H9 (cell line): Measurements from ENCODE around the gene SF3B5. TPM values are rescaled to one million over a fixed set of nuclear protein-coding genes. Genes with fewer than 3 reads are reported as not detected.

Experiments
- DNase-seq: peaks from one replicate; pipeline ENCODE4 v3.0.0-alpha.2; 2017
- H2AFZ ChIP-seq: one replicate; pipeline ENCODE4 v1.6.1; 2013; ENCODE audit warnings: mild to moderate bottlenecking, low read length, control low read depth, moderate library complexity
- H2AK5ac ChIP-seq: 2 replicates; pipeline ENCODE4 v1.6.1; 2013; ENCODE audit warnings: low read length, control low read depth, mixed read lengths; ENCODE audit not compliant: insufficient read length
- H2BK120ac ChIP-seq: one replicate; pipeline ENCODE4 v1.6.1; 2013; ENCODE audit warnings: low read depth, mild to moderate bottlenecking, low read length, control low read depth, inconsistent platforms; ENCODE audit not compliant: poor library complexity, severe bottlenecking
- H2BK12ac ChIP-seq: 2 replicates; pipeline ENCODE4 v1.6.1; 2013; ENCODE audit warnings: low read length, control low read depth, mixed read lengths, low read depth; ENCODE audit not compliant: insufficient read length
- H2BK15ac ChIP-seq: 2 replicates; pipeline ENCODE4 v1.6.1; 2013; ENCODE audit warnings: low read depth, low read length, control low read depth
- H2BK20ac ChIP-seq: one replicate; pipeline ENCODE4 v1.6.1; 2013; ENCODE audit warnings: low read depth, mild to moderate bottlenecking, low read length, control low read depth, inconsistent platforms; ENCODE audit not compliant: poor library complexity, severe bottlenecking
- H2BK5ac ChIP-seq: 2 replicates; pipeline ENCODE4 v1.6.1; 2013; ENCODE audit warnings: low read length, control low read depth, mixed read lengths; ENCODE audit not compliant: insufficient read length
- H3K14ac ChIP-seq: 2 replicates; pipeline ENCODE4 v1.6.1; 2013; ENCODE audit warnings: low read length, control low read depth; ENCODE audit not compliant: insufficient read depth
- H3K18ac ChIP-seq: 2 replicates; pipeline ENCODE4 v1.6.1; 2013; ENCODE audit warnings: low read depth, mild to moderate bottlenecking, mixed read lengths, low read length, control low read depth; ENCODE audit not compliant: insufficient read length
- H3K23ac ChIP-seq: 2 replicates; pipeline ENCODE4 v1.6.1; 2013; ENCODE audit warnings: low read length, control low read depth, mixed read lengths, low read depth; ENCODE audit not compliant: insufficient read length
- H3K23me2 ChIP-seq: 2 replicates; pipeline ENCODE4 v1.6.1; 2013; ENCODE audit warnings: low read depth, mild to moderate bottlenecking, mixed read lengths, low read length, control low read depth; ENCODE audit not compliant: insufficient read length, poor library complexity, severe bottlenecking
- H3K27ac ChIP-seq: 2 replicates; pipeline ENCODE4 v1.5.1; 2013; ENCODE audit warnings: low read length, control low read depth, mixed read lengths, low read depth; ENCODE audit not compliant: insufficient read length
- H3K27me3 ChIP-seq: 2 replicates; pipeline ENCODE4 v1.6.1; 2013; ENCODE audit warnings: low read length, control low read depth, inconsistent platforms; ENCODE audit not compliant: insufficient read depth
- H3K4ac ChIP-seq: 2 replicates; pipeline ENCODE4 v1.6.1; 2013; ENCODE audit warnings: low read depth, mild to moderate bottlenecking, control low read depth, inconsistent platforms, low read length, moderate library complexity
- H3K4me1 ChIP-seq: 2 replicates; pipeline ENCODE4 v1.6.1; 2013; ENCODE audit warnings: low read length, control low read depth, inconsistent platforms; ENCODE audit not compliant: insufficient read depth
- H3K4me2 ChIP-seq: 2 replicates; pipeline ENCODE4 v1.6.1; 2013; ENCODE audit warnings: low read length, control low read depth, mixed read lengths; ENCODE audit not compliant: insufficient read length, insufficient read depth
- H3K56ac ChIP-seq: 2 replicates; pipeline ENCODE4 v1.6.1; 2013; ENCODE audit warnings: low read depth, mild to moderate bottlenecking, mixed read lengths, low read length, control low read depth; ENCODE audit not compliant: insufficient read length
- H3K79me1 ChIP-seq: 2 replicates; pipeline ENCODE4 v1.6.1; 2013; ENCODE audit warnings: low read depth, mild to moderate bottlenecking, moderate library complexity, low read length, control low read depth, inconsistent platforms; ENCODE audit not compliant: insufficient read depth, poor library complexity, severe bottlenecking
- H3K79me2 ChIP-seq: 2 replicates; pipeline ENCODE4 v1.6.1; 2013; ENCODE audit warnings: low read length, control low read depth, inconsistent platforms; ENCODE audit not compliant: insufficient read depth
- H3K9ac ChIP-seq: 2 replicates; pipeline ENCODE4 v1.6.1; 2013; ENCODE audit warnings: low read length, control low read depth, mixed read lengths; ENCODE audit not compliant: insufficient read length; ENCODE audit errors: extremely low read depth
- H3K9me3 ChIP-seq: one replicate; pipeline ENCODE4 v1.6.1; 2013; ENCODE audit warnings: low read depth, low read length, inconsistent platforms; ENCODE audit not compliant: control insufficient read depth
- H3T11ph ChIP-seq: one replicate; pipeline ENCODE4 v1.6.1; 2013; ENCODE audit warnings: mild to moderate bottlenecking, low read length, control low read depth, inconsistent platforms
- H4K20me1 ChIP-seq: one replicate; pipeline ENCODE4 v1.6.1; 2013; ENCODE audit not compliant: control insufficient read depth, insufficient read length, insufficient read depth
- H4K5ac ChIP-seq: 2 replicates; pipeline ENCODE4 v1.6.1; 2013; ENCODE audit warnings: low read depth, mild to moderate bottlenecking, mixed read lengths, low read length, control low read depth; ENCODE audit not compliant: insufficient read length
- H4K8ac ChIP-seq: replicated peaks from 2 replicates; pipeline ENCODE4 v1.6.1; 2013; ENCODE audit warnings: low read length, control low read depth, mixed read lengths, low read depth; ENCODE audit not compliant: insufficient read length
- H4K91ac ChIP-seq: 2 replicates; pipeline ENCODE4 v1.6.1; 2013; ENCODE audit warnings: low read depth, mild to moderate bottlenecking, moderate library complexity, mixed read lengths, low read length, control low read depth; ENCODE audit not compliant: insufficient read length
- H3K27ac Mint-ChIP-seq, 3 experiments: 2 replicates in 2 of 3; 3 replicates in 1 of 3; pipeline ENCODE4 v1.8.0; 2020 to 2021; ENCODE audit warnings: mixed read lengths in 3 of 3, mild to moderate bottlenecking in 1 of 3, moderate library complexity in 1 of 3
- H3K27me3 Mint-ChIP-seq: 2 replicates; pipeline ENCODE4 v1.8.0; 2021; ENCODE audit warnings: low read depth, mild to moderate bottlenecking, moderate library complexity, mixed read lengths
- H3K36me3 Mint-ChIP-seq, 3 experiments: 2 replicates in 2 of 3; 3 replicates in 1 of 3; pipeline ENCODE4 v1.8.0; 2020 to 2021; ENCODE audit warnings: low read depth in 3 of 3, mixed read lengths in 3 of 3; ENCODE audit not compliant: insufficient read depth in 1 of 3
- H3K4me1 Mint-ChIP-seq, 2 experiments: 2 replicates each; pipeline ENCODE4 v1.8.0; 2020; ENCODE audit warnings: mixed read lengths in 2 of 2
- H3K4me3 Mint-ChIP-seq, 2 experiments: 2 replicates in 1 of 2; 3 replicates in 1 of 2; pipeline ENCODE4 v1.8.0; 2020 to 2021; ENCODE audit warnings: mild to moderate bottlenecking in 2 of 2, mixed read lengths in 2 of 2, moderate library complexity in 1 of 2
- H3K9me3 Mint-ChIP-seq, 2 experiments: 2 replicates in 1 of 2; 3 replicates in 1 of 2; pipeline ENCODE4 v1.8.0; 2020; ENCODE audit warnings: mild to moderate bottlenecking in 2 of 2, mixed read lengths in 2 of 2, moderate library complexity in 1 of 2
- CTCF ChIP-seq: fragments of 200-600 bp; sonication (generic); conservative IDR thresholded peaks from 3 replicates; pipeline ENCODE4 v1.8.0; 2021; ENCODE audit warnings: antibody characterized with exemption, mild to moderate bottlenecking
- WGBS: extraction: QIAGEN DNeasy Blood & Tissue Kit; methylation state at CpG from one replicate; pipeline ENCODE4 v1.1.7; 2013; ENCODE audit warnings: missing lambda C conversion rate, low lambda C conversion rate, mixed read lengths; ENCODE audit not compliant: insufficient read length; ENCODE audit errors: extremely low coverage; 5-methylcytosine and 5-hydroxymethylcytosine counted together
- total RNA-seq: library from RNA; stranded (reverse); gene quantifications from 2 replicates; pipeline ENCODE4 v1.2.1, GENCODE V29; 2021

The SF3B5 gene
- total RNA-seq, 1 experiment from 2014 or later, result 145 TPM

- no peak for TF ChIP-seq CTCF
Observed at GRCh38 chr6:144066255-144066654, 29.1 kb downstream of the SF3B5 start.

More at GRCh38 chr6:144066255-144066654, 29.1 kb downstream of the SF3B5 start:
- H2BK12ac ChIP-seq, result no peak overlapping the region
- H4K20me1 ChIP-seq, result no peaks in the 10 kb centered on the region
- H3K4me2 ChIP-seq, result no peak overlapping the region
- H4K5ac ChIP-seq, result no peak overlapping the region
- H4K91ac ChIP-seq, result no peak overlapping the region
- DNase-seq, result no peak
- peaks cover 3% of the 10 kb centered on the region; the same call in 1 of the 2 replicates for H3K4me1 ChIP-seq
- H3K79me1 ChIP-seq, result no peaks in the 10 kb centered on the region
- no peak overlapping the region for H3K4ac ChIP-seq
- no peaks in the 10 kb centered on the region for H3K9me3 ChIP-seq
- H2AFZ ChIP-seq, result no peak overlapping the region
- H3K4me1 Mint-ChIP-seq, result peaks cover 26 to 31% of the 10 kb centered on the region in 2 experiments
- H4K8ac ChIP-seq, result no peak overlapping the region
- no peaks in the 10 kb centered on the region; a peak in 1 of 7 replicates for H3K36me3 Mint-ChIP-seq
- no peak overlapping the region for H2AK5ac ChIP-seq
- WGBS, result no CpG with 5 or more reads among the region's 4 CpGs
- H3K9ac ChIP-seq, result no peak overlapping the region
- no peak overlapping the region for H2BK15ac ChIP-seq
- H2BK5ac ChIP-seq, result no peak overlapping the region
- H3K27me3 ChIP-seq, result peaks cover 31% of the 10 kb centered on the region
- peaks cover 14% of the 10 kb centered on the region for H3K23me2 ChIP-seq
- no peak overlapping the region for H3K14ac ChIP-seq
- no peak overlapping the region for H3K4me3 Mint-ChIP-seq
- H3K27me3 Mint-ChIP-seq, result peaks cover 86% of the 10 kb centered on the region
- no peak overlapping the region for H3T11ph ChIP-seq
- H2BK120ac ChIP-seq, result no peak overlapping the region
- H3K18ac ChIP-seq, result no peak overlapping the region
- no peak overlapping the region for H2BK20ac ChIP-seq
- no peak overlapping the region for H3K56ac ChIP-seq
- H3K23ac ChIP-seq, result no peak overlapping the region
- no peaks in the 10 kb centered on the region for H3K9me3 Mint-ChIP-seq
- no peak overlapping the region for H3K27ac ChIP-seq
- H3K27ac Mint-ChIP-seq, result no peak overlapping the region
- no peaks in the 10 kb centered on the region for H3K79me2 ChIP-seq
